NCI-H226 (cell line): Measurements from ENCODE around the gene CTXN3.

ENCODE experiments used
- DNase-seq: peaks from one replicate; pipeline ENCODE4 v3.0.0-alpha.2; 2015

Gene CTXN3

DNA sequence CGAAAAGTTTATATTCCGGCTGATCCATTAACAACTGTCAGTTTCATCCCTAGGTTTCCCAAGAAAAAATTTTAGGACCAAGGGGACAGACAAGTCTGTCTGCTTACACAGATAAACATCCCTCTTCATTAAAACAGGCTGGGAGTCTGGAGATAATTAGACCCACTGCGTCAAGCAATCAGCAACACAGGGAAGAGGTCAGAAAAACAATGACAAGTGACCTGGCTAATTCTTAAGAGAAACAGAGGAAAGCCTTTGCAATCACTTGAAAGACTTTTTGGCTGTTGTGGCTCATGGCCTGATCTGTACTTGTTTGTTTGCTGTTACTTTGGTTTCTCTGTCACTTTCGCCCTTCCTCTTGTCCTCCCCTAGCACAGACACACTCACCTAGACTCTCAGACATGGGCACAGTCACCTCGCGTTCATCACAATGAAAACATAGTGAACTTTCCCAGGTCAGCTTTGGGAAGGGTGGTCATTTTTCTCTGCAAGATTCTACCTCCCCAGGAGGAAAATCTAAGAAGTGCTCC lies 51.4 kb downstream of the CTXN3 start:
- no peak for DNase-seq

DNA sequence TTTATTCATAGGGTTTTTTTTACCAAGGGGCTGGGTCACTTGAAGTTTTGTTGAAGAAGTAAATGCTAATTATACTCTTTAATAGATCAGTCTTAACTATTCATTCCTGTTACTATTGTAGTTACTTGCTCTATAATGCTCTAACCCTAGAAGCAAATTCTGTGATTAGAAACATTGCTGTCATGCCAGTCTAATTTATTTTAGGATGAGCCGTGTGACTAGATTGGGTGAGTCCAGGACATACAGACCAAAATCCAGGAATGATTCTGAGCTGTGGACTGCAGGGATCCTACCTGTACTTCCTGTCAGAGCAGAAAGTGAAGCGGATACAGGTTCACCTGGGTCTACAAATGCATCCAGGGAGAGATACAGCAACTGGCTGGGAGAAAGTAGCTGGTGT lies 53.6 kb downstream of the CTXN3 start:
- DNase-seq, result no peak

DNA sequence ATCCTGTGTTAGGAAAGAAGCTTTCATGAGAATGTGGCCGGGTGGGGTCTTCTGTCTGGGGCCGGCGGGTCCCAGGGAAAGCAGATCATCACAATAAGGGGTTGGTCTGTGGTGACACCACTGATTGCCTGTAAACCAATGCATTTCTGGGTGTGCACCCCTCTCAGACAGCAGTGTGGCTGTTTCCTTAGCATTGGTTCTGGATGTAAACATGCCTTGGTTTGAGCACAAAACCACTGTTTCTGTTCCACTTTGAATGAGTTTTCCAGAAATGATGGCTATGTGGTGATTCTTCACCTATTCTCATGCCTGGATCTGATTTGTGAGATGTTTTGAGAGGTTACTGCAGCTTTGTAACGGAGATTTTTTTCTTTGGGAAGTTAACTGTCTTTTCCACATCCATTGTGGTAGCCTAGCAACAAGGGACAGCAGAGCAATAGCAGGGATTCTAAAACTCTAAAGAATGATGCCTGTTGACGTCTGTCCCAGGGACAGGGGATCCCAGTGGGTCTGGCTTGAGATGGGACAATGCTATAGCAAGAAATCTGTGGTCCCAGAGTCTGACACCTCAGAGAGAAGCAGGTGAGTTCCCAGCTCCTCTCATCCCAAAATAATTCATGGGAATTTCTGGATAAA lies 54.2 kb downstream of the CTXN3 start, which contains the start of gene CCDC192:
TSS of gene CCDC192 (plus strand) at position 466 of the 636 bp plus-strand sequence. CDS start at position 521, 55 bp downstream.
- no peak for DNase-seq

DNA sequence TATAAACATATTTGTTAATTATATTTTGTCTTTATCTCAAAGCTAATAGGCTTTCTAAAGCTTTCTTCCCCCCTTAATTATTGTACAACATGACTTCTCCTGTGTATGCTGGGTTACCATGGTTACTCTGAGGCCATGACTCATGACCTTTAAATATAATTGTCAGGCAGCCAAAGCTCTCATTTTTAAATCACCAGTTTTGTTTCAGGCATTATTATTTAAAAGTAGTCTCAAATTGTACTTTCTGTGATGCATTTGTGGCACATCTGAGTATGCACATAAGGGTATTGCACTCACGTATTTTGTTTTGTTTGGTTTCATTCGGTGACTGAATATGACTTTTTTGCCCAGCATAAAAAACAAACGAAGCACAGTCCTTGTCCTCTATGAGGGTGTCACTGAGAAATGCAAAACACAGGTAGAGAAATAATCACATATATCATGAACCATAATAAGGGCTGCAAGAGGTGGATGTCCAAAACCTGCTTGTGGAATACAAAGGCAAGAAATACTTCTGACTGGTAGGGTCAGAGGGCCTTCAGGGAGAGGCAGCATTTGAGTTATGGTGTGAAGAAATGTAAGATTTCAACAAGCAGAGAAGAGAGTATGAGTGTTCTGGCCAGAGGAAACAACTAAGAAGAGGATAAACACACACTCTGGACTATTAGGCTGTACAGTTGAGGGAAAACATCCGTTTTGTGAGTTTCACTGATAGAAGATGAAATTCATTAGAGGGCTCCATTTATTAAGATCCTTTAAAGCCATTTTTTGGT lies 56.4 kb downstream of the CTXN3 start:
- peak; percentile 21 for DNase-seq

DNA sequence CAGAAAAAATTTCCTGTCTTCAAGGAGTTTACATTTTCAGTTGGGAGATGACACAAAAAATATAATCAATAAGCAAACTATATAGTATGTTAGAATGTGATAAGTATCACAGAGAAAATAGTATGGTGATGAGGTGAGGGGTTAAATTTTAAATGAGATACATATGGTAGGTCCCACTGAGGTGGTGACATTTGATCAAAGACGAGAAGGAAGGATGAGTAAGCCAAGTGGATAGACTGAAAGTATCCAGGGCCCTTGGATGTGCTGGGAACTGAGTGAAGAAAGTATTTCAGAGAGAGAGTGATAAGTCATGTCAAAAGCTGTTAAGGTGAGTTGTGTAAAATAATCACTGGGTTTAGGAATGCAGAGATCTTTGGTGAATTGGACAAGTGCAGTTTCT lies 57.8 kb downstream of the CTXN3 start:
- no peak for DNase-seq

DNA sequence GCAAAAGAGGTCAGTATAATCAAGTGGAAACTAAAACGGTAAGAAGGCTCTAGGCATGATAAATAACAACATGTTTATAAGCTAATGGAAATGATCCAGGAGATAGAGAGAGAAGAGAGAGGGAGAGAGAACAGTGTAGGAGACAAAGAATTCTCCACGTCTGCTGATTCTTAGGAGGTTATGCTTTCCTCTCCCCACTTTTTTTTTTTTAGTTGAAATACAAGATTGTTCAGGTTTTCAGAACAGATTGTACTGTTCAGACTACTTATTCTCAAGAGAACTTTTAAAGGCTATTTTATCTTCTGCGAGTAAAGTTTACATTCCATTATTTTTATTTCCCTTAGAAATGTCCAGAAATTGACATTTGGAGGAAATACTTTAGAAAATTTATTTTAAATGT lies 58.3 kb downstream of the CTXN3 start:
- no peak for DNase-seq
